H1 (cell line): ENCODE measurements around the gene CABP4. TPM values are rescaled to one million over a fixed set of nuclear protein-coding genes. Genes with fewer than 3 reads are reported as not detected.
"Not testable (repeated sequence)": the region's sequence is repeated elsewhere in the genome, so short reads cannot be mapped to it uniquely, and the experiment has no call there.

Source experiments
- CTCF ChIA-PET: fragments of 300-600 bp; sonication (Branson Sonifier 250); formaldehyde crosslinking; loops from one replicate; lab custom pipeline; 2021; ENCODE audit not compliant: partially characterized antibody; lab: Charles Lee
- POLR2A ChIA-PET: fragments of 300-600 bp; sonication (Branson Sonifier 250); formaldehyde crosslinking; loops from one replicate; lab custom pipeline; 2021; ENCODE audit warnings: inconsistent platforms; ENCODE audit not compliant: partially characterized antibody; lab: Charles Lee
- DNase-seq, 2 experiments: peaks; one replicate each; pipeline versions ENCODE4 v3.0.0 to v3.0.0-alpha.2; 2010 to 2022; ENCODE audit warnings: low spot score in 2 of 2, low read depth in 1 of 2, mixed read lengths in 1 of 2
- FAIRE-seq: peaks from 2 replicates; lab custom pipeline; 2011; peaks lifted over from hg19 to GRCh38; lab: Jason Lieb, UNC
- H2AFZ ChIP-seq: 2 replicates; pipeline ENCODE4 v1.8.1; 2012; ENCODE audit warnings: low read length, inconsistent platforms
- H2AK5ac ChIP-seq: 2 replicates; pipeline ENCODE4 v1.6.1; 2013; ENCODE audit warnings: low read depth, low read length
- H2BK120ac ChIP-seq: replicated peaks from 2 replicates; pipeline ENCODE3; 2013; ENCODE audit warnings: low read depth, low read length, inconsistent platforms
- H2BK12ac ChIP-seq: 2 replicates; pipeline ENCODE4 v1.6.1; 2013; ENCODE audit warnings: low read depth, low read length
- H2BK15ac ChIP-seq: 2 replicates; pipeline ENCODE4 v1.6.1; 2013; ENCODE audit warnings: low read length
- H2BK20ac ChIP-seq: 2 replicates; pipeline ENCODE4 v1.6.1; 2013; ENCODE audit warnings: low read length
- H2BK5ac ChIP-seq: 2 replicates; pipeline ENCODE4 v1.6.1; 2013; ENCODE audit warnings: low read depth, low read length
- H3K14ac ChIP-seq: 2 replicates; pipeline ENCODE4 v1.6.1; 2013; ENCODE audit warnings: inconsistent platforms; ENCODE audit not compliant: insufficient read length
- H3K18ac ChIP-seq: 2 replicates; pipeline ENCODE4 v1.6.1; 2013; ENCODE audit warnings: low read length; ENCODE audit errors: extremely low read depth
- H3K23ac ChIP-seq: 2 replicates; pipeline ENCODE4 v1.6.1; 2013; ENCODE audit warnings: inconsistent platforms; ENCODE audit not compliant: insufficient read length
- H3K23me2 ChIP-seq: 2 replicates; pipeline ENCODE4 v1.6.1; 2013; ENCODE audit warnings: low read depth, low read length
- H3K27ac ChIP-seq: 2 replicates; pipeline ENCODE4 v1.6.1; 2011; ENCODE audit warnings: low read depth, low read length, inconsistent platforms
- H3K27me3 ChIP-seq, 4 experiments: replicated peaks in 1 of 4; 1 replicate in 1 of 4; 2 replicates in 3 of 4; pipeline versions ENCODE4 v1.6.1 to v1.8.1; 2011 to 2013; ENCODE audit warnings: low read length in 3 of 4, mild to moderate bottlenecking in 3 of 4, inconsistent platforms in 2 of 4, mixed read lengths in 2 of 4, moderate library complexity in 1 of 4; ENCODE audit not compliant: control insufficient read depth in 3 of 4, insufficient read depth in 3 of 4; ENCODE audit errors: extremely low read depth in 1 of 4
- H3K36me3 ChIP-seq, 4 experiments: 2 replicates each; pipeline versions ENCODE4 v1.6.1 to v1.8.1; 2011 to 2013; ENCODE audit warnings: mild to moderate bottlenecking in 4 of 4, low read length in 3 of 4, moderate library complexity in 2 of 4, control low read depth in 1 of 4, inconsistent platforms in 1 of 4; ENCODE audit not compliant: insufficient read depth in 4 of 4, control insufficient read depth in 2 of 4
- H3K4ac ChIP-seq: replicated peaks from 2 replicates; pipeline ENCODE3; 2013; ENCODE audit warnings: low read length, low read depth, mixed read lengths, inconsistent platforms; ENCODE audit not compliant: insufficient read length
- H3K4me1 ChIP-seq, 4 experiments: replicated peaks in 1 of 4; 1 replicate in 1 of 4; 2 replicates in 3 of 4; pipeline versions ENCODE4 v1.6.1 to v1.8.1; 2011 to 2013; ENCODE audit warnings: low read length in 3 of 4, inconsistent platforms in 2 of 4, mixed read lengths in 1 of 4; ENCODE audit not compliant: insufficient read depth in 4 of 4, control insufficient read depth in 3 of 4
- H3K4me2 ChIP-seq, 2 experiments: 2 replicates each; pipeline versions ENCODE4 v1.6.1 to v1.8.1; 2011 to 2013; ENCODE audit warnings: low read depth in 2 of 2, low read length in 2 of 2, control low read depth in 1 of 2, inconsistent platforms in 1 of 2, mild to moderate bottlenecking in 1 of 2; ENCODE audit not compliant: insufficient read depth in 1 of 2
- H3K4me3 ChIP-seq, 4 experiments: fragments of 200-600, 300-600 bp in 1 of 4; sonication (generic), shearing (Covaris generic), sonication (Bioruptor Twin) in 1 of 4; 2 replicates each; pipeline versions ENCODE4 v1.5.1 to v1.8.1; 2011 to 2016; ENCODE audit warnings: low read length in 4 of 4, low read depth in 3 of 4, control low read depth in 2 of 4, inconsistent platforms in 2 of 4, mild to moderate bottlenecking in 2 of 4, mixed read lengths in 1 of 4, moderate library complexity in 1 of 4; ENCODE audit not compliant: insufficient read depth in 2 of 4; ENCODE audit errors: extremely low read depth in 1 of 4
- H3K56ac ChIP-seq: replicated peaks from 2 replicates; pipeline ENCODE3; 2013; ENCODE audit warnings: low read depth, mild to moderate bottlenecking, mixed read lengths, low read length, inconsistent platforms; ENCODE audit not compliant: insufficient read length
- H3K79me1 ChIP-seq: 2 replicates; pipeline ENCODE4 v1.6.1; 2013; ENCODE audit warnings: low read depth, low read length, control low read depth
- H3K79me2 ChIP-seq, 2 experiments: 2 replicates each; pipeline versions ENCODE4 v1.6.1 to v1.8.1; 2012 to 2013; ENCODE audit warnings: low read length in 2 of 2, mild to moderate bottlenecking in 2 of 2, inconsistent platforms in 1 of 2; ENCODE audit not compliant: insufficient read depth in 2 of 2, control insufficient read depth in 1 of 2
- H3K9ac ChIP-seq, 4 experiments: replicated peaks in 1 of 4; 1 replicate in 1 of 4; 2 replicates in 3 of 4; pipeline versions ENCODE4 v1.6.1 to v1.8.1; 2011 to 2013; ENCODE audit warnings: low read depth in 3 of 4, low read length in 3 of 4, control low read depth in 2 of 4, mild to moderate bottlenecking in 2 of 4, moderate library complexity in 2 of 4, inconsistent platforms in 1 of 4; ENCODE audit errors: extremely low read depth in 1 of 4
- H3K9me3 ChIP-seq, 2 experiments: 2 replicates each; pipeline versions ENCODE4 v1.6.1 to v1.8.1; 2012 to 2013; ENCODE audit warnings: mild to moderate bottlenecking in 2 of 2, moderate library complexity in 2 of 2, control low read depth in 1 of 2, inconsistent platforms in 1 of 2, low read depth in 1 of 2, low read length in 1 of 2, mixed read lengths in 1 of 2; ENCODE audit not compliant: insufficient read depth in 2 of 2
- H4K20me1 ChIP-seq, 2 experiments: replicated peaks in 1 of 2; 2 replicates each; pipeline versions ENCODE3 to v1.8.1; 2011 to 2013; ENCODE audit warnings: inconsistent platforms in 2 of 2, low read length in 2 of 2, mild to moderate bottlenecking in 1 of 2; ENCODE audit not compliant: insufficient read depth in 2 of 2, control insufficient read depth in 1 of 2
- H4K5ac ChIP-seq: 2 replicates; pipeline ENCODE4 v1.6.1; 2013; ENCODE audit warnings: low read length, low read depth, mixed read lengths, inconsistent platforms; ENCODE audit not compliant: insufficient read length
- H4K8ac ChIP-seq: 2 replicates; pipeline ENCODE4 v1.8.0; 2013; ENCODE audit warnings: mild to moderate bottlenecking, moderate library complexity, low read length, inconsistent platforms; ENCODE audit not compliant: insufficient read depth; ENCODE audit errors: extremely low read depth
- H4K91ac ChIP-seq: replicated peaks from 2 replicates; pipeline ENCODE3; 2013; ENCODE audit warnings: low read length, mixed read lengths, inconsistent platforms; ENCODE audit not compliant: insufficient read length
- WGBS, 2 experiments: shearing (Covaris generic) in 1 of 2; methylation state at CpG; one replicate each; pipeline versions ENCODE4 v1.1.6 to v1.1.7; 2013 to 2015; ENCODE audit warnings: low lambda C conversion rate in 2 of 2, mixed read lengths in 2 of 2, inconsistent platforms in 1 of 2, low coverage in 1 of 2, missing lambda C conversion rate in 1 of 2; ENCODE audit not compliant: insufficient replicate concordance in 2 of 2, insufficient coverage in 1 of 2, insufficient read length in 1 of 2; ENCODE audit errors: extremely low coverage in 1 of 2, missing lambda C conversion rate in 1 of 2; 5-methylcytosine and 5-hydroxymethylcytosine counted together
- polyA plus RNA-seq, 7 experiments: library from polyadenylated mRNA; depleted of rRNA in 3 of 7; stranded (reverse) in 5 of 7; unstranded in 2 of 7; fragments of >200 nt in 5 of 7; fragments of 200-250 nt in 2 of 7; gene quantifications; 1 replicate in 5 of 7; 2 replicates in 1 of 7; 4 replicates in 1 of 7; pipeline versions ENCODE4 v1.2.1 to v1.2.3, GENCODE V29; 2011 to 2013; ENCODE audit warnings: missing spikeins in 2 of 7, mixed read lengths in 2 of 7
- total RNA-seq: library from RNA; stranded (reverse); fragmentation: NEBNext Ultra II Directional; extraction: Animal tissue kit (Norgen Biotek cat#: 25700); gene quantifications from 2 replicates; pipeline ENCODE4 v1.2.1, GENCODE V29; 2021

Gene CABP4
- total and polyA plus RNA-seq, 2 of the 8 experiments (the other 6 are each of a cell fraction or from before 2014, with no cell fraction given), result not detected

GRCh38 chr11:67465530-67465929, 10.4 kb downstream of the CABP4 start:
- FAIRE-seq, H2AK5ac ChIP-seq, H4K8ac ChIP-seq, H3K23ac ChIP-seq, H2BK120ac ChIP-seq, H2BK15ac ChIP-seq, H3K79me1 ChIP-seq, H2AFZ ChIP-seq, H3K14ac ChIP-seq, H2BK20ac ChIP-seq, H3K79me2 ChIP-seq, H3K56ac ChIP-seq, H3K9me3 ChIP-seq, H3K18ac ChIP-seq, H3K23me2 ChIP-seq, H3K27me3 ChIP-seq, H4K5ac ChIP-seq, H3K4ac ChIP-seq, H4K20me1 ChIP-seq, H4K91ac ChIP-seq, DNase-seq, H3K36me3 ChIP-seq, H2BK12ac ChIP-seq, H3K27ac ChIP-seq: not testable (repeated sequence)
- H3K4me1 ChIP-seq, result peaks cover 2 to 14% (median 6%) of the 10 kb centered on the region in 4 experiments; a peak in 6 of 7 replicates
- ChIA-PET CTCF (interaction anchor here (0.6 to 1.6 kb wide), 7 partner anchors 27 to 892 kb away, joined by 3 to 6 read pairs (median 3); partner anchors contain the start of gene PPP1CA), POLR2A (interaction anchor here (0.6 to 1.9 kb wide), 18 partner anchors 9 to 74 kb away, joined by 3 to 15 read pairs (median 4); partner anchors contain the start of genes AIP, CDK2AP2, GPR152 and PPP1CA)
- peak overlapping the region; percentile 93 for H2BK5ac ChIP-seq
- H3K4me2 ChIP-seq, result peak overlapping the region; percentile 70 to 82
- H3K9ac ChIP-seq, result peak overlapping the region in 1 of 4 experiments; percentile 69; a peak in 2 of 7 replicates
- 83% methylated on average over 2 of the region's 2 CpGs; no CpG with 5 or more reads in 1 of the 2 experiments for WGBS, 2 experiments
- H3K4me3 ChIP-seq, result peak overlapping the region; percentile 76 to 92 (median 85); a peak in 7 of 8 replicates
